ENCODE results near the gene USP16. TPM values are rescaled to one million over a fixed set of nuclear protein-coding genes. Genes with fewer than 3 reads are reported as not detected.
"Not testable (repeated sequence)": the region's sequence is repeated elsewhere in the genome, so short reads cannot be mapped to it uniquely, and the experiment has no call there.

Gene USP16
- polyA plus RNA-seq (2013, experiment 1 of 2; ENCODE audit: insufficient read length), result 31.0 TPM
- 31.1 TPM for polyA plus RNA-seq (2013, experiment 2 of 2; ENCODE audit: insufficient read length)

DNA sequence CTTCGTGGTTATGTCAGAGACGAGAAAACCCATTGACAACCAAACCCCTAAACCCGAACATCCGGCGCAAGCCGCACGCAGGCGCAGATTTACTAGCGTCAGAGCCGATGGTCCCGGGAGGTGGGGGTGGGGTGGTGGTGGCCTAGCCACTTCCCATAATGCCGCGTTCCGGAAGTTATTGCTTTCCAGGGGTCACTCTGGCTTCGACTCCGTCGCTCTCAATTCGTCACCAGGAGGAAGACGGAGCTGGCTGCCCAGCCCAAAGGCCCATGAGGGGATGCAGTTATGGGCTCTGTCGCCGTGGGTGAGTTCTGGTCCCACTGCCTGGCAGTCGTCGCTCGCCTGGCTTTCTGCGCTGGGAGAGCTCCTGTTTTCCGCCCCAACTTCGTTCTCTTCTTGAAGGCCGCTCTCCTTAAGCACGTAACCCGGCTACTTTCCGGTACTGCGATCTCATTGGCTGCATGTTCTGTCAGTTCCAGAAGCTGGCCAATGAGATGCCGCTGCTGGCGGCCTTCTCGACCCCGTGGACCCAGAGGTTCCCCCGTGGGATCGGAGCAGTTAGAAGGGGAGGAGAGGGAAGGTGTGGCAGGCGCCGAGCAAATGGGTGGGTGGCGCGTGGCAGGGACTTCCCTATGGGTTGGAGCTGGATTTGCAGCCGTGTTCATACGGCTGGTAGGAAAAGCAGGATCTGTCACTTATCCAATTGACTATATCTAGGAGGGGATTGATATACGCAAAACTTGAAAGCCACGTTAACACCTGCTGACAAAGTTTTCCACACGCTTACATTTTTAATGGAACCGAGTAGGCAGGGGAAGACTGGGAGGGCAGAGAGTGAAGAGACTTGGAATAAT lies at the start of gene USP16:
Gene USP16, plus strand, starts transcription at position 195 of the 854 bp plus-strand sequence. CDS start 3,246 bp downstream, outside the sequence.
- peak; percentile 99 for DNase-seq

DNA sequence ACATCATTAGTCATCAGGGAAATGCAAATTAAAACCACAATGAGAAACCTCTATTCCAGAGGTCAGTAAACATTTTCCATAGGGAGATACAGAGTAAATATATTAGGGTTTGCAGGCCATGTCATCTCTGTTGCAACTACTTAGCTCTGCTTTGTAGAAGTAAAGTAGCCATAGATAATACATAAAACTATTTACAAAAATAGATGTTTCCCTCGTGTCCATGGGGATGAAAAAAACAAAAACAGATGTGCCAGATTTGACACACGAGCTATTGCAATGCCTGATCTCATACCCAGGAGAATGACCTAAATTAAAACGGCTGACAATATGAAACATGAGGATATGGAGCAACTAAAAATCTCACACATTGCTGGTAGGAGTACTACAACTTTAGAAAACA lies 49.1 kb upstream of the USP16 start:
- DNase-seq, result peak; percentile 42

DNA sequence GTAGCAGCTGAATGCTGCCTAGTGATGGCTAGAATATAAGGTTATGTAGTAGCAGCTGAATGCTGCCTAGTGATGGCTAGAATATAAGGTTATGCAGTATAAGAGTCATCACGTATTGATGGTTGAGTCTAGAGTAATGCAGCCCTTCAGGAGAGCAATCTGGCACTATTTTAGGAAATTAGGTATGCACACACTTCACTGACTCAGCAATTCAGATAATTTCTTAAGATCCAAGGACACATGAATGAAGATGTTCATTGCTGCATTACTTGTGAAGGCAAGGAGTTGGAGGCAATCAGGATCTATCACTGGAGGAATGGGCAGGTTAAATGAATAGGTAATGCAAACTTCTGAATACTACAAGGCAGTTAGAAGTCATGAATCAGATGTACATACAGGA lies 45.4 kb upstream of the USP16 start:
- no peak for DNase-seq

DNA sequence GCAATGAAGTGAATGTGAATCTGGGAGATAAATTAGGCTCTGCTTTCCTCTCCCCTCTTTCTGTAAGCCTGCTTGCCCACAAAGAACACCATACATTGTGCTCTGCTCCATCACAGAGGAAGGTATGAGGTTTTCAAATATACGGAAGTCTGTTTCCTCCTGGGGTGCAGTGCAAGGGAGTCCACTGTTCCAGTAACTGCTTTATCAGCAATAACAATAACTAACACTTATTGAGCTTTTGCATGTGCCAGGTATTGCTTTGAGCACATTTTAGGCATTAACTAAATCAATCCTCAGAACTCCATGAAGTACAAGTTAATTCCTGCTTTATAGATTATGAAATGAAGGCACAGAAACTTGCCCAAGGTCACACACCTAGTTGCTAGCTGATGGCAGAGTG lies 41.8 kb upstream of the USP16 start:
- DNase-seq, result no peak

DNA sequence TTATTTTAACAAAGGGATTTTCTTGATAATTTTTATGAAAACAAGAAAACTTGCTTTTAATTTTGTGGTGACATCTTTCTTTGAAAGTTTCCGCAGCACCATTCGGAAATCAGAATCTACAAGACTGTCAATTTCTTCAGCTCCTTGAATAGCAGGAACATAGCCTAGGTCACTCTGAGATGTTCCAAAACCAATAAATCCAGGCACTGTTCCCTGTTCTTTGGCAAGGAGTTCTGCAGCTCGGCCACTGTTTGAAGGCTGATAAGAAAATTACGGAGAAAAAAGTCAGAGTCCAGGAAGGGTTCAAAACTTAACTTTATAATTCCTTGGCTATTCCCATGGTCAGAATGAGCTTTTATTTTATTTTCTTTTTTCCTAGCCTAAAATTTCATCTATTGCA lies 37.8 kb upstream of the USP16 start:
- DNase-seq, result no peak

DNA sequence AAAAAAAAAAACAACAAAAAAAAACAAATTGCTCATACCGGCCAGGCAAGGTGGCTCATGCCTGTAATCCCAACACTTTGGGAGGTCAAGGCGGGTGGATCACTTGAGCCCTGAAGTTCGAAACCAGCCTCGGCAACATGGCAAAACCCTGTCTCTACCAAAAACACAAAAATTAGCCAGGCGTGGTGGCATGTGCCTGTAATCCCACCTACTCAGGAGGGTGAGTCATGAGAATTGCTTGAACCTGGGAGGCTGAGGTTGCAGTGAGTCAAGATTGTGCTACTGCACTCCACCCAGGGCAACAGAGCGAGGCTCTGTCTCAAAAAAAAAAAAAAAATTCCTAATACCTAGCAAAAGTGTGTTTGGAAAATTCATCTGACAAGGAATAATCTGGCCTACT lies 36.3 kb upstream of the USP16 start:
- peak; percentile 4 for DNase-seq

DNA sequence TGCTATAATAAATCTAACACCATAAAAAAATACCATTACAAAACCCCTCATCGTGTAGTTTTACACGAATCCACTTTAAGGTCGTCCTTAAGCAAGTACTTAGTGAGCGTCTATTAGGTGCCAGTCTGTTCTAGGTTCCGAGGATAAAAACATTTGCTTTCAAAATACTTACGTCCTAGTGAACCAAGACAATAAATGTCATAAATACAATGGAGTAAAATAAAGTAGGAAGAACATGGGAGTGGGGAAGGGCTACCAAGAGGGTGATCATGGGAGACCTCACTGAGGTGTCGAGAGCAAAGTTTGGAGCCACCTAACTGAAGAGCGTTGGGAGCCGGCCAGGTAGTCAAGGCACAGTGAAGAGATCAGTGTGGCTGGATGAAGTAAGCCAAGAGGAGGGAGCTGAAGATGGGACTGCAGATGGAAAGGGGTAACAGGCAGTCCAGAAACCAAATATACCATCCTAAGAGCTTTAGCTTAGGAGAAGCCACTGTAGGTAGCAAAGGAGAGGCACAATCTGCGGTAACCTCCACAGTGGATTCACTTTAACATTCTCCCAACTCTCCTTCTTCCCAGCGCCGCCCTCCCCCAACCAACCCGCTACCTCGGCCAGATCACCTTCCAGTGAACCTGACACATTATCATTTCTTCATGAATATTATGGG lies 32.5 kb upstream of the USP16 start:
- DNase-seq, result no peak

DNA sequence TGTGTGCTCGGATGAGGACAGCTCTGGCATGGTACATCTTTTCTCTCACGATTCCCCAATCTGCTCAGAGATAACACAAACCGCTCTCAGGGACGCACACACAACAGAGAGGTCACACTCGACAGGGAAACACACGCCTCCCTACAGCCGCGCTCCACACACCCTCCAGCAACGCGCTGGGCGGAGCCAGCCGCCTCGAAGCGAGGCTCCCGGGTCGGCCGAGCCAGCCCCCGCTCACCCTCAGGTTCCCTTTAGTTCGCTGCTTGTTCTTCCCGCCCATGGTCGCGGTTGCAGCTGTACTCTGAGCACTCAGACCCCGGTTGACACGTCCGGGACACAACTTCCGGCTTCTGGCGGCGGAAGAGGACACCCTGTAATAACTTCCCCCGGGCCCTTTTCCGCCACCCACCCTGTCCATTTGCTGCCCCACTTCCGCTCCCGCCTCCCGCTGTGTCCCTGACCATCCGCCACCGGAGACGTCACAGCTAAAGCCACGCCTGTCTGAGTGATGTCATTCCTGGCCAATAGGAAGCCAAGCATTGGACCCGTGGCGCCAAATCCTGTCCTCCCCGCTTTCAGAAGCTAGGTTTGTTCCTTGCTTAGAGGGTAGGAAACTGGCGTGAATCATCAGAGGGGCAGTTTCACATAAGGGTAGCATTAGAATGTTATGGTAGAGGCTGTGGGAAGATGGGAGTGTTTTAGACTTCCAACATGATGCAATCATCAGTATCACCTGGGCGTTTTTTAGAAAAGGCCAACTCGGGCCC lies 31.8 kb upstream of the USP16 start, which contains the start of gene LTN1:
Gene LTN1, minus strand, starts transcription at position 352 of the 767 bp plus-strand sequence. Its CDS starts 72 bp downstream, at position 280.
- peak; percentile 100 for DNase-seq

DNA sequence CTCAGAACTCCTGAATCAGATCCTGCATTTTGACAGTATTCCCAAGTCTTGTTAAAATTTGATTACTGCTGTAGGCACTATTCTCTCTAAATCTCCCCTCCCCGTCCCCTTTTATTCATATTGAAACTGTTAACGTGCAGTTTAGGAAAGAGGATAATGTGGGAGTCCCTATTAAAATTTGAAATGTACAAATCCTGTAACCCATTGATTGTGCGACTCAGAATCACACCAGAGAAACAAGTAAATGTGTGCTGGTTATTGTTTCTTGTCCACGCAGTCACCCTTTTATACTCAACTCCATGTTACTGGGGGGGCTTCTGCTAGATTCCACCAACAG lies 31.2 kb upstream of the USP16 start:
- no peak for DNase-seq

DNA sequence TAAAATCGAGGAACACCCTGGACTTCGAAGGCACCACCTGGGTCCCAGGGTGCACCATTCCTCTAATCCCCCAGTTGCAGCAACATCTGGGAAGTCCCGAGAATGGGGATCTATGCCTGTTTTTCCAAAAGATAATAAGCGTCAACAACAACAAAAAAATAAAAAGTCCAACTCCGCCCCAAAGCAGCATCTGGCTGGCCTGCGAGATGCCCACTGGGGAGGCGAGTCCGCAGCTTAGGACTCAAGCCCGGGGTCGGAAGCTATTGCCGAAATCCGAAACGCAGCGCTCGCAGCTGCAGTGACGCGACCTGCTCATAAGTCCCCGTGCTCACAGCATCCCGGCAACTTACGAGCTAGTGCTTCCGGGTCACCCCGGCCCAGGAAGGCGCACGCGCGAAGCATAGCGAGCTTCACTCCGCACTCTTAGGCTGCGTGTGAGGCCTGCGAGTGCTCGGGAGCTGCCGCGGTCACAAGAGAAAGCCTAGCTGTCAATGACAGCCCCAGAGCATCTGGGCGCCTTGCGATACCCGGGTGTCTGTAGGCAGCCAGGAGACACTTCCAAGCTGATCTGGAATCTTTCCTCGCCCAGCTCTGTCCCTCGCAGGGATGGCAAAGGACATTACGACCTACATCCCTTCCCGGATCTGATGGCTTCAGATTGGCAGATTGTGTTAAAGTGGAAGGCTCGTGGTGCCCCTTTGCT lies 21.9 kb upstream of the USP16 start:
- DNase-seq, result peak; percentile 96

DNA sequence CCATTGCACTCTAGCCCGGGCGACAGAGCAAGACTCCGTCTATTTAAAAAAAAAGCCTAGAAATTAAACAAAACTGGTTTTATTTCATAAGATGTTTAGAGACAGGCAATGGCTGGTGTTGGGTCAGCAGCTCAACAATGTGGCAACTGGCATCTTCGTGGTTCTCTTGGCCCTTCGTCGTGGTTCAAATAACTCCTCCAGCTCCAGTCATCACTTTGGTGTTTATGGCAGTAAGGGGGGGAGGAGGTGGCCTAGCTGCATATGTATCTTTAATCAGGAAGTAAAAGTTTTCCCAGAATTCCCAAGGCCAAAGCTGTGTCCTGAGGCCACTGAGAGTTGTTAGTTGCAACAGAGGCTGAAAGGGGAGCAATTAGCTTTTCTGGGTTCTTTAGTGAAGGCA lies 18.8 kb upstream of the USP16 start:
- peak; percentile 24 for DNase-seq

DNA sequence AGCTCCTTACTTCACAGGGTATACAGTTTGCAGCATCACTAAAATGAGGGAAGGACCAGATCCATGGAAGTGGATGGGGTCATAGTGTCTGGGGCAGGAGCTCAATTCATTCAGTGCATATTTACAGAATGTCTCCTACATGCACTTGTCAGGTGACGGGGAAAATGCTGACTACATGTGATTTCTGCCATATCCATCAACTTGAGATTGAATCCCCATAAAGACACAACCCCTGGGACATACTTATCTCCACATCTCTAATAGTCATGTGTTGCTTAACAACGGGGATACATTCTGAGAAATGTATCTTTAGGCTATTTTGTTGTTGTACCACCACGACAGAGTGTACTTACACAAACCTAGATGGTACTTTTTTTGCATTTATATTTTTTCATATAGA lies 17.3 kb upstream of the USP16 start:
- DNase-seq, result no peak

DNA sequence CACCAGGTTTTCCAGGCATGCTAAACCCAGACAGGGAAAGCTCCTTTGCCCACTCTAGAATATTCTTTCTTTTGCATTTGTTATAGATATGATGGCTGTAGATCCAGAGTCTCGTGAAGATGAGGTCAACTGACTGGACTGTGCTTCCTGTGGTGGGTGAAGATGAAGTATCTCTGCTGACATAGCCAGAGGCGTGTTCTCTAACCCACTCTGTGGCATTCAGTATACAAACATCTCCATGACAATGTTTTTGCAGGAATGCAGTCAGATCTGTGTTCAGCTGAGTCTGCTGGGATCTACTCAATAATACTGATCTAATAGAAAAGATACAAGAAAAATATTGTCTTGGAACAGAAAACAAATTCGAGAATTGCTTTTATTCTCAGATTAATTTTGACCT lies 16.7 kb upstream of the USP16 start:
- no peak for DNase-seq

DNA sequence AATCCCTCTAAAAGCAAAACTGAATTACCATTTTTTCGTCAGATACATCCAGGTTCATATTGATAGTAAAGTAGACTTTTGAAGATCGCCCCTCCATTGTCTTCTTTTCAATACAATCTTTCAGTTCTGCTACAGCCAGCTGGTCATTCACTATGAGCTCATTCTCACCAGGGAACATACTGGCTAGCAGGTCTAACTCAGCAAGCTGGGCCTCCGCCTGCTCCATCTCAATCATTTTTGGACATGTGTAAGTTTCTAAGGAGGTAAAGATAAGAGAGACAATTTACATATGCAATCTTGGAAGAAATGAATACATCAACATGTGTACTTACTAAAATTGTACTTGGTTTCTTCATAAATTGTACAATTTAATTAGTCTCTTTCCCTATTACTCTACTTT lies 16.1 kb upstream of the USP16 start:
- DNase-seq, result no peak

DNA sequence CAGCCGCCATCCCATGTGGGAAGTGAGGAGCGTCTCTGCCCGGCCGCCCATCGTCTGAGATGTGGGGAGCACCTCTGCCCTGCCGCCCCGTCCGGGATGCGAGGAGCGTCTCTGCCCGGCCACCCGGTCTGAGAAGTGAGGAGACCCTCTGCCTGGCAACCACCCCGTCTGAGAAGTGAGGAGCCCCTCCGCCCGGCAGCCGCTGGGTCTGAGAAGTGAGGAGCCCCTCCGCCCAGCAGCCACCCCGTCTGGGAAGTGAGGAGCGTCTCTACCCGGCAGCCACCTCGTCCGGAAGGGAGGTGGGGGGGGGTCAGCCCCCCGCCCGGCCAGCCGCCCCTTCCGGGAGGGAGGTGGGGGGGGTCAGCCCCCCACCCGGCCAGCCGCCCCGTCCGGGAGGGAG lies 13.2 kb upstream of the USP16 start:
- not testable (repeated sequence) for DNase-seq

DNA sequence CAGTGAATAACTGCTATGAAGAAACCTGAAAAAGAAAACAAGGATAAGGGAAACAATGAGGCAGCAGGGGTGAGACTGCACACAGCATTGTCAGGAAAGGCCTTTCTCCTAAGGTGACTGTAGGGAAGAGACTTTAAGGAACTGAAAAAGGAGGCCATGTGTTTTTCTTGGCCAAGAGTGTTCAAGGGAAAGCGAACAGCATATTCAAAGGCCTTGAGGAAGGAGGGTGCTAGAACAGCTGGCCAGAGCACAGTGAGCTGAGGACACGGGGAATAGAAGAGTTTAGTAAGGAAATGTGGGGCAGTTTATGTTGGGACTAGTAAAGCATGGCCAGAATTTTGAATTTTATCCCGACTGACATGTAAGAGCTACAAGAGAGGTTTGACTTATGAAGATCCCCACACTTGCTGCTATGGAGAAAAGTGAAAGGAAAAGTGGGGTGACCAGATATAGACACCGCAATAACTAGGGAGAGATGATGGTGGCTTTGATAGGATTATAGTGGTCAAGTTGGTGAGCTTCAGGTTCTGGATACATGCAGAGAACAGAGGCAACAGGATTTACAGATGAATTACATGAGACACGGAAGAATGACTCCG lies 6.7 kb upstream of the USP16 start:
- DNase-seq, result no peak

DNA sequence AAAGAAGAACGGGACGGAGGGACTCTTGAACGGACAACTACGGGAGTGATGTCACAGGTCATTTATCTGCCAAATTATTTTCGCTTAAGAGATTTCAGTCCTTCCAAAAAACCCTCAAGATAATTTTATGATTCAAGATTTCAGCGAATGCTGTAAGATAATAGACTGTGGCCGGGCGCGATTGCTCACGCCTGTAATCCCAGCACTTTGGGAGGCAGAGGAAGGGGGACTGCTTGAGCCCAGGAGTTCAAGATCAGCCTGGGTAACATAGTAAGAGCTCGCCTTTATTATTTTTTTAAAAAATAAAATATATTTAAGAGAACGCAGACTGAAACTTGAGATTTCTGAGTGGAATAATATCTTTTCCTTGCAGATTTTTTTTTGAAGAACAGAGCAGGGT lies 5.9 kb upstream of the USP16 start:
- DNase-seq, result peak; percentile 8

DNA sequence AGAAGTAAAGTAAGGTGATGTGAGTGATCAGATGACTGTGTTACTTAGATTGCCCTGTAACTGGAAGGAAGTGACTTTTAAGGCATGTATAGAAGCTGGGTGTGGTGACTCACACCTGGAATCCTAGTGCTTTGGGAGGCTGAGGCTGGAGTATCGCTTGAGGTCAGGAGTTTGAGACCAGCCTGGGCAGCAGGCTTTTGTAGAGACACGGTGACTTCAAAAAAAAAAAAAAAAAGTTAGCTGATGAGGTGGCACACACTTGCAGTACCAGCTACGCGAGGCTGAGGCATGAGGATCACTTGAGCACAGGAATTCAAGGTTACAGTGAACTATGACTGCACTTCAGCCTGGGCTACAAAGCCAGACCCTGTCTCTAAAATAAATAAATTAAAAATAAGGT lies 2.3 kb upstream of the USP16 start:
- DNase-seq, result no peak

DNA sequence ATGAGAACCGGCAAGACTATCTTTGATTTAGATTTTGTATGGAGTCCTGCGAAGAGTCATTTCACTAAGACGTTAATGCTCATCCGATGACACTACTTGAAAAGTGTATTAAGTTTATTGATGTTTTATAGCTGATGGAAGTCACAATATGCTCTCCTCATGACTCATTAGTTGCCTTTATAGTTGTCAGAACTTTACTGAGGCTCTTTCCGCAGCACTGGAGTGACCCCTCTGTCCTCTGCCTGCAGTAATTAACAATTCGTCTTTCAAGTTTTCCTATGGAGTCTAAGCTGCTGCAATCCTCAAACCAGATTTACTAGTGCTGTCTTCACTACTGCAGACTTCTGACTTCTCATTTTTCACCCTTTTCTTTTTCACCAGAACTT lies 853 bp downstream of the USP16 start:
- peak; percentile 3 for DNase-seq

DNA sequence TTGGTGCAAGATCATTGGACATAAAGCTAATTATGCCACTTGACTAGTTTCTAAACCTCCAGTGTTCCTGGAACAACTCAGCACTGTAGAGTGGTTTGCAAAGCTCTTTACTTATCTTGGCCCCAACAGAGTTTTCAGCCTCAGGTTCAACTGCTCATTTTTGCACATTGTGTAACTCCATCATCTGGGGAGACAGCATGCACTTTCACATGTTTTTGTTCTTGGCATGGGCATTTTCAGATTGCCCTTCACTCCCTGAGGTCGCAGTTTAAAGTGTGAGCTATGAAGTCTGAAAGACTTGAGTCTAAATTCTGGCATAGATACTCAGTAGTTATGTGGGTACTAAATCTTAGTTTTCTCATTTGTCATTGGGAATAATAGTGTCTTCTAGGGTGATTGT lies 5.1 kb downstream of the USP16 start:
- DNase-seq, result no peak

DNA sequence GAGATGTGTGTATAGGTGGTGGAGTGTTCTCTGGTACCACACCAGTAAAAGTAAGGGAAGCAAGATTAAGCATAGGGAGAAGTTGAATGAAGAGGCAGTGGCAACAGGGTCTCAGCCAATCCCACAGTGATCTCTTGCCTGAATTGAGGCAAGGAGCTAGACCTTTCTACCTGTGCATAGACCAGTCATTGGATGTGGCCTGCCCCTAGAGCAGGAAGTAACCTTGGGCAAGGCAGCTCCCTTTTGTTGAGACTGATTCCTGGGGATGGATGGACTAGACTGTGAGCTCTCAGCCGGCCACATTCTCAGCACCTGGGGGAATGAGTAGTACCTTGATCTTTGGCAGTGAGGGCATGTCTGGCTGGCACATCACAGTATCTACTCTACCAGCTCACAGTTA lies 6.4 kb downstream of the USP16 start:
- DNase-seq, result no peak

DNA sequence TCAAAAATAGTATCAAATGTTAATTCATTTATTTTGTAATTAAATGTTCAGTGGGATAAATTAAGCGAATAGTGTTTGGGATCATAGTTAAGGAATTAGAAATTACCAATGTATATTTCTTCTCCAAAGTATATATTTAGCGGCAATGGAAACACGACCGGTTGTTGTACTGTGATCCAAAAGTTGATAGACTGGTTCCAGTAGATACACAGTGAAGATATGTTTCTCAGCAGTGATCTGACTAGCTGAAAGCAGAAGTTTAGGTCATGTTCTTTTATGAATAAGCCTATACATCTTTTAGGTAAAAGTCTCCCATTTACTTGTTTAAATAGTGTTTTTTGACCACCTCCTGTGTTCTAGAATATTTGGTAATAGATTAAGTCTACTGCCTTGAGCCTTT lies 8.8 kb downstream of the USP16 start:
- no peak for DNase-seq

Measured in fibroblast of skin of abdomen (primary cell).